Measurements from ENCODE around the gene ADARB2. TPM values are rescaled to one million over a fixed set of nuclear protein-coding genes. Genes with fewer than 3 reads are reported as not detected.

ADARB2 gene
- total RNA-seq, 1 experiment from 2014 or later: 0.90 TPM

DNA sequence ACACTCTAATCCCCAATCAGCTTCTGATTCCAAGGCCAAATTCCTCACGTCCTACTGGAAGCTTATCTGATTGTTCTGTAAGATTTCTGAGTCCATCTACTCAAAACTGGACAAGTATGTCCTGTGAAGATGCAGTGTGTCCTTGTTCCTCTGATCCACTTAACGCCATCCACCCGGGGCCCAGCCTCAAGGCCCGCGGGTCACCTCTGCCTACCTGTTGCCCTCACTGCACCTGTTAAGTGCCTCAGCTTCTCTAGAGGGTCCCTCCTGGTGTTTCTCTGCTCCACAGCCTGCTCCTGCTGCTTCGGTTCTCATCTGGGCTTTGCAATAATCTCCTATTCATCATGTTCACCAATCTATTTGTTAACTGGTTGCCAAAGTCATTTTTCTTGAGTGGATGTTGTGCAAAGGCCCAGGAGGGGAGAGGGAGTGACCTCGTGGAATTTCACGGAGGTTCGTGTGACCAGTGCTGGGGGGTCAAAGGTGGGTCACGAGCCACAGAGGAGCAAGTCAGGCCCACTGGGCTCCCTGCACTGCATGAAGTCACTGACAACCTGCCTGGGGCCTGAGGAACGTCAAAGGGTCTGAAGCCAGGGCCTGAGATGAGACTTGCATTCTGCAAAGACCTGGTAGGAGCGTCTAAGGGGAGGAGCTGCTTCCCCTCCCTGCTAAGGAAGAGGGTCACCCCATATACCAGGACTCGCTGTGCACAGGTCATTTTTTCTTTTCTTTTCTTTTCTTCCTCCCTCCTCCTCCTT lies 343.0 kb downstream of the ADARB2 start:
- DNase-seq (ENCODE audit: low read depth, low spot score): no peak
- in situ Hi-C loops (cut with HindIII; ENCODE audit: low pct_unique_long_range_greater_than_20kb, low sequenced_read_pairs): no loop called here

GRCh38 chr10:1393481-1393880 lies 343.8 kb downstream of the ADARB2 start:
- in situ Hi-C loops (cut with HindIII; ENCODE audit: low pct_unique_long_range_greater_than_20kb, low sequenced_read_pairs): no loop called here
- no peak for DNase-seq (ENCODE audit: low read depth, low spot score)

DNA sequence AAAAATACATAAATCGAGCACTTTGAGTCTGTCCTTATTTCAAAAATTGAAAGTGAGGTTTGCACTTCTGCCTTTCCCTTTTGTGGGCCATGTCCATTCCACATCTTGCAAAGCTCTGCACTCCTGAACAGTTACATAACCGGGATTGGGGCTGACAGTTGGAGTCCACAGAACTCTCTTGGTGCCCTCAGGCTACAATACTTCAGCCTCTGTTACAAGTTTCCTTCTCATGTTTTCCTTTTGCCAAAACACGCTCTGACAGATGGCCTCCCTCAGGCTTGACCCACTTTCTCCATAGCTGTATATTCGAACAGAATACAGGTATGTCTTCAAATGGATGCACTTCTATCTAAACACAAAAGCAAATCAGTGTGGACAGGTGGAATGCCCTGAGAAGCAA lies 345.2 kb downstream of the ADARB2 start:
- in situ Hi-C loops (cut with HindIII; ENCODE audit: low pct_unique_long_range_greater_than_20kb, low sequenced_read_pairs): no loop called here
- DNase-seq (ENCODE audit: low read depth, low spot score): no peak

DNA sequence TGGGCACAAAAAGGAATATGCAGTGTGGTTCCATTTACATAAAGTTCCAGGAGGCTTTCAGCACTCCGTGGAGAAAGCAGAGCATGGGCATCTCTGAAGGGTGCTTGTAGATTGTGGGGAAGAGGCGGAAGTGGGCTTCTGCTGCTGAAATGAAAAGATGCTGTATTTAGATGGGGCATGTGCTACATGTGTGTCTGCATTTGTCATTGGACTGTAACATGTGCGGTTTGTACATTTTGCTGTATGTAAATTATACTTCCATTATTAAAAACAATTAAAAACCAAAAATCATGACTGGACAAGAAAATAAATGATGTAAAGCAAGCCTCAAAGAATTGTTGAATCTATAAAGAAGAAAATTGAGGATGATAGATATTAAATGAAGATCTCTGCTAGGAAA lies 347.1 kb downstream of the ADARB2 start:
- no peak for DNase-seq (ENCODE audit: low read depth, low spot score)
- in situ Hi-C loops (cut with HindIII; ENCODE audit: low pct_unique_long_range_greater_than_20kb, low sequenced_read_pairs): no loop called here

GRCh38 chr10:1384026-1384425 lies 353.3 kb downstream of the ADARB2 start:
- in situ Hi-C loops (cut with HindIII; ENCODE audit: low pct_unique_long_range_greater_than_20kb, low sequenced_read_pairs): no loop called here
- DNase-seq (ENCODE audit: low read depth, low spot score): no peak

DNA sequence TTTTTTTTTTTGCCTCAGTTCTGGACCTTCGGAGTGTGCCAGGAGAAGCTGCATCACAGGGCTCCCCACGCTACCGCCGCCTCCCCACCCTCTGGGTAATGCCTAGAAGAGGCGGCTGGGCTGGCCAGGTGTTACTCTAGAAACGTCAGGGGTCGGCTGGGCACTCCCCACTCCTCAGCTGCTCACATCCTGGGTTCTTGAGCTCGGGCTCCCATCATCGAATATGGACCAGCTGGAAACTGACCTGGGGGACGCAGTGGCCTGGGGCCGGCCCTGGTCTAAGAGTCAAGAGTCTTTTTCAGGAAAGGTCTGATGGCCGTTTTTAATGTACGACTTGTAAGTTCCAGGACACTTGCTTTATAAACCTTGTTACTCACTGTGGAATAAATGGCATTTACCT lies 354.6 kb downstream of the ADARB2 start:
- no peak for DNase-seq (ENCODE audit: low read depth, low spot score)
- in situ Hi-C loops (cut with HindIII; ENCODE audit: low pct_unique_long_range_greater_than_20kb, low sequenced_read_pairs): no loop called here

- DNase-seq (ENCODE audit: low read depth, low spot score): no peak
- in situ Hi-C loops (cut with HindIII; ENCODE audit: low pct_unique_long_range_greater_than_20kb, low sequenced_read_pairs): no loop called here
These were observed 356.0 kb downstream of the ADARB2 start for GRCh38 chr10:1381339-1381738.

DNA sequence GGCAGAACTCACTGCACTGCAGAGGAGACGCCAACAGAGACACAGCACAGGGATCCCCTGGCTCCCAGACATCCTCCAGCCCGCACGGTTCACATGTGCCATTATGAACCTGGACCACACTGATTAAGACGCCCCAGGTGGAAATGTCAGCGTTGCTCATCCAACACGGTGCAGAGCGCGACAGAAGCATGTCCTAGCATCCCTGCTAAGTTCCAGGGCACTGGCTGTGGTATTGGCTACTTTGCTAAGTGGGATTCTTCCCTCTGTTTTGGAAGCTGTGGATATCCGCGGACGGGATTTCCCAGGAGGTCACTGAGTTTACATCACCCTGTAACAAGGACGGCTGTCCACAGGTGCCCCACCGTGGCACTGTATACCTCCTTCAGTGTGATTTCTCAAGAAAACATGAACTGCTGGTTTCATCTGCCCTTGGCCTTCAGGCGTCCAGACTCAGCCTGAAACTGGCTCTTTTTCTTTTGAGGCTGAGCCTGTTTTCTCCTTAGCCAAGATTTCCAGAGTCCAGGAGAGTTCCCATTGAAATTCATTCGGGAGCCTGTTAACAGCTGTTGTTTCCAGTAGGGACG lies 357.1 kb downstream of the ADARB2 start:
- in situ Hi-C loops (cut with HindIII; ENCODE audit: low pct_unique_long_range_greater_than_20kb, low sequenced_read_pairs): no loop called here
- no peak for DNase-seq (ENCODE audit: low read depth, low spot score)

GRCh38 chr10:1379601-1380000 lies 357.7 kb downstream of the ADARB2 start:
- in situ Hi-C loops (cut with HindIII; ENCODE audit: low pct_unique_long_range_greater_than_20kb, low sequenced_read_pairs): no loop called here
- DNase-seq (ENCODE audit: low read depth, low spot score): peak; percentile 8

DNA sequence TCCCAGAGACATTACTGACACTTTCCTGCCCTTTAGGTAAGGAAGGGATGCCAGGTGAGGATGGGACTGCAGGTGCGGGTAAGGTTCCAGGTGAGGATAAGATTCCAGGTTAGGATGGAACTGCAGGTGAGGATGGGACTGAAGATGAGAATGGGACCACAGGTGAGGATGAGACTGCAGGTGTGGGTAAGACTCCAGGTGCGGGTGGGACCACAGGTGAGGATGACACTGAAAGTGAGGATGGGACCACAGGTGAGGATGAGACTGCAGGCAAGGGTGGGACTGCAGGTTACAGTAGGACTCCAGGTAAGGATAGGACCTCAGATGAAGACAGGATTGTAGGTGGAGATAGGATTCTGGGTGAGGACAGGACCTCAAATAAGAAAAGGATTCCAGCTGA lies 358.9 kb downstream of the ADARB2 start:
- no peak for DNase-seq (ENCODE audit: low read depth, low spot score)
- in situ Hi-C loops (cut with HindIII; ENCODE audit: low pct_unique_long_range_greater_than_20kb, low sequenced_read_pairs): no loop called here

- no peak for DNase-seq (ENCODE audit: low read depth, low spot score)
- in situ Hi-C loops (cut with HindIII; ENCODE audit: low pct_unique_long_range_greater_than_20kb, low sequenced_read_pairs): no loop called here
These were observed 359.5 kb downstream of the ADARB2 start for GRCh38 chr10:1377740-1378397.

GRCh38 chr10:1377231-1377630 lies 360.1 kb downstream of the ADARB2 start:
- DNase-seq (ENCODE audit: low read depth, low spot score): no peak
- in situ Hi-C loops (cut with HindIII; ENCODE audit: low pct_unique_long_range_greater_than_20kb, low sequenced_read_pairs): no loop called here

GRCh38 chr10:1376384-1376945 lies 360.9 kb downstream of the ADARB2 start:
- no peak for DNase-seq (ENCODE audit: low read depth, low spot score)
- in situ Hi-C loops (cut with HindIII; ENCODE audit: low pct_unique_long_range_greater_than_20kb, low sequenced_read_pairs): no loop called here

GRCh38 chr10:1375346-1376170 lies 361.8 kb downstream of the ADARB2 start:
- in situ Hi-C loops (cut with HindIII; ENCODE audit: low pct_unique_long_range_greater_than_20kb, low sequenced_read_pairs): no loop called here
- DNase-seq (ENCODE audit: low read depth, low spot score): no peak

GRCh38 chr10:1374511-1375345 lies 362.6 kb downstream of the ADARB2 start:
- in situ Hi-C loops (cut with HindIII; ENCODE audit: low pct_unique_long_range_greater_than_20kb, low sequenced_read_pairs): no loop called here

DNA sequence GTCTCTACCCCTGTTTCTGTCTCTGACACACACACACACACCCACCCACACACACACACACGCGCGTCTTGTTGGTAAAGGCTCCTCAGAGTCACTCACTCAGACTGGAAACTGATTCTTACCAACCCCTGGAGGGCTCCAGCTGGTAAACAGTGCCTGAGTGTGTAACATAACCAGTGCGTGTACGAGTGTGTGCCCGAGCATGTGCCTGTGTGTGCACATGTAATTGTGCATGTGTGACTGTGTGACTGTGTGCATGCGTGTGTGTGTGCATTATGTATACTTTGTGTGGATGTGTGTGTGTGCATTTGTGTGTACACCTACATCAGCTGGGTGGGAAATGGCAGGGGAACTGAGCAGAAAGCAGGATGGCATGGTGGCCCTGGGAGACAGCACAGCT lies 364.0 kb downstream of the ADARB2 start:
- DNase-seq (ENCODE audit: low read depth, low spot score): no peak
- in situ Hi-C loops (cut with HindIII; ENCODE audit: low pct_unique_long_range_greater_than_20kb, low sequenced_read_pairs): no loop called here

More at GRCh38 chr10:1374511-1375345, 362.6 kb downstream of the ADARB2 start:
- no peak for DNase-seq (ENCODE audit: low read depth, low spot score)

DNA sequence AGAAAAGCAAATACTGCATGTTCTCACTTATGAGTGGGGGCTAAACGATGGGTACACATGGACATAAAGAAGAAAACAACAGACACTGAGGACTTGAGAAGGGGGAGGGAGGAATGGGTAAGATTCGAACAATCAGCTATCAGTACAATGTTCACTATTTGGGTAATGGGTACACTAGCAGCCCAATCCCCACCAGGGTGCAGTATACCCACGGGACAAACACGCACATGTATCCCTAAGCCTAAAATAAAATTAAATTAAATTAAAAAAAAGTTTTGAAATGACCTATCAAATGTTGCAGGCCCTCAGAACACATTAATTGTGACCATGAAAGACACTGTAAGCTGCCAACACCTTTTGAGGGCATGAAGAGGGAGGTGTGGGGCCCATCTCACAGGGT lies 365.1 kb downstream of the ADARB2 start:
- in situ Hi-C loops (cut with HindIII; ENCODE audit: low pct_unique_long_range_greater_than_20kb, low sequenced_read_pairs): no loop called here
- no peak for DNase-seq (ENCODE audit: low read depth, low spot score)
